HepG2 (cell line): Measurements from ENCODE around the gene PPIL6. TPM values are rescaled to one million over a fixed set of nuclear protein-coding genes. Genes with fewer than 3 reads are reported as not detected.

Source experiments
- ATAC-seq: fragments of 200-7000 bp; cut with Tn5 transposase; 3 replicates; pipeline ENCODE4 v1.9.1; 2020; ENCODE audit warnings: mild to moderate bottlenecking, moderate library complexity
- BruUV-seq: library from RNA; stranded (reverse); fragments of 400-500 nt; replicated peaks from 2 replicates; lab custom pipeline; 2021; lab: Mats Ljungman, UMichigan
- CTCF ChIA-PET: fragments of 300-600 bp; formaldehyde crosslinking; extraction: SDS; loops from one replicate; lab custom pipeline; 2021; ENCODE audit warnings: low total read pairs, inconsistent platforms, low intra/inter-chr PET ratio; lab: Yijun Ruan, JAX
- POLR2A ChIA-PET: fragments of 350-600 bp; sonication (Branson Sonifier 250); formaldehyde crosslinking; loops from one replicate; lab custom pipeline; 2020; ENCODE audit warnings: antibody characterized with exemption, inconsistent platforms; lab: Yijun Ruan, JAX
- DNase-seq: peaks from one replicate; pipeline ENCODE4 v3.0.0-alpha.2; 2015; ENCODE audit warnings: low spot score
- FAIRE-seq: peaks from 3 replicates; lab custom pipeline; 2011; peaks lifted over from hg19 to GRCh38; lab: Jason Lieb, UNC
- H2AFZ ChIP-seq: one replicate; pipeline ENCODE4 v1.6.1; 2011; ENCODE audit warnings: low read length, inconsistent platforms
- H3K27ac ChIP-seq: fragments of 300-600 bp; 3 replicates; pipeline ENCODE4 v1.8.0; 2011; ENCODE audit warnings: mixed run types, mild to moderate bottlenecking, mixed read lengths, low read length, inconsistent platforms; ENCODE audit not compliant: insufficient read depth; ENCODE audit errors: extremely low read length
- H3K27me3 ChIP-seq, 2 experiments: fragments of 200-600 bp in 1 of 2; 2 replicates in 1 of 2; 3 replicates in 1 of 2; pipeline versions ENCODE4 v1.6.0 to v1.8.0; 2011; ENCODE audit warnings: low read length in 2 of 2, mild to moderate bottlenecking in 2 of 2, moderate library complexity in 2 of 2, inconsistent platforms in 1 of 2; ENCODE audit not compliant: insufficient read depth in 2 of 2, control insufficient read depth in 1 of 2
- H3K36me3 ChIP-seq, 2 experiments: fragments of 200-600 bp in 1 of 2; replicated peaks in 1 of 2; 2 replicates in 1 of 2; 3 replicates in 1 of 2; pipeline versions ENCODE4 v1.5.1 to v1.8.0; 2011; ENCODE audit warnings: low read length in 2 of 2, inconsistent platforms in 1 of 2; ENCODE audit not compliant: insufficient read depth in 2 of 2, control insufficient read depth in 1 of 2
- H3K4me1 ChIP-seq: 2 replicates; pipeline ENCODE4 v1.5.1; 2012; ENCODE audit warnings: low read length, inconsistent platforms; ENCODE audit not compliant: insufficient read depth
- H3K4me2 ChIP-seq: 2 replicates; pipeline ENCODE4 v1.6.0; 2011; ENCODE audit warnings: low read depth, low read length, inconsistent platforms
- H3K4me3 ChIP-seq, 3 experiments: fragments of 200-600 bp in 1 of 3; sonication (generic), shearing (Covaris generic) in 1 of 3; replicated peaks in 1 of 3; 2 replicates each; pipeline ENCODE4 v1.5.1; 2011 to 2016; ENCODE audit warnings: low read length in 3 of 3, inconsistent platforms in 2 of 3, low read depth in 2 of 3, mild to moderate bottlenecking in 2 of 3, control low read depth in 1 of 3, mixed read lengths in 1 of 3; ENCODE audit not compliant: insufficient read depth in 1 of 3
- H3K79me2 ChIP-seq: one replicate; pipeline ENCODE4 v1.6.1; 2011; ENCODE audit warnings: low read length, inconsistent platforms; ENCODE audit not compliant: insufficient read depth
- H3K9ac ChIP-seq: 2 replicates; pipeline ENCODE4 v1.6.0; 2011; ENCODE audit warnings: mild to moderate bottlenecking, low read depth, low read length, inconsistent platforms; ENCODE audit not compliant: insufficient read depth
- H3K9me3 ChIP-seq: 2 replicates; pipeline ENCODE4 v1.5.1; 2012; ENCODE audit warnings: mild to moderate bottlenecking, low read length
- H4K20me1 ChIP-seq: 2 replicates; pipeline ENCODE4 v1.6.0; 2011; ENCODE audit warnings: inconsistent platforms, mild to moderate bottlenecking, low read length, moderate library complexity; ENCODE audit not compliant: insufficient read depth
- ATF7 ChIP-seq, 2 experiments: fragments of 450-650 bp in 1 of 2; sonication (generic) in 1 of 2; formaldehyde crosslinking in 1 of 2; IDR thresholded peaks; 2 replicates each; pipeline versions ENCODE4 v1.4.0 to v1.6.1; 2016 to 2020; ENCODE audit warnings: antibody characterized with exemption in 1 of 2, mild to moderate bottlenecking in 1 of 2, missing genetic modification reagents in 1 of 2
- HOXA9 ChIP-seq: sonication (generic); formaldehyde crosslinking; IDR thresholded peaks from 2 replicates; pipeline ENCODE4 v1.8.1; 2022; ENCODE audit warnings: missing genetic modification reagents, mild to moderate bottlenecking, moderate library complexity, borderline replicate concordance
- MEIS1 ChIP-seq: sonication (generic); formaldehyde crosslinking; IDR thresholded peaks from 2 replicates; pipeline ENCODE4 v1.9.0; 2021; ENCODE audit warnings: mild to moderate bottlenecking, missing genetic modification reagents, moderate library complexity, borderline replicate concordance
- NFE2L1 ChIP-seq: sonication (generic); formaldehyde crosslinking; IDR thresholded peaks from 2 replicates; pipeline ENCODE4 v1.4.0; 2020; ENCODE audit warnings: missing genetic modification reagents, mild to moderate bottlenecking, borderline replicate concordance
- RCOR2 ChIP-seq: IDR thresholded peaks from 2 replicates; pipeline ENCODE4 v1.6.1; 2016; ENCODE audit warnings: missing biosample characterization, missing genetic modification reagents
- RFXAP ChIP-seq: sonication (generic); formaldehyde crosslinking; IDR thresholded peaks from 2 replicates; pipeline ENCODE4 v1.4.0; 2020; ENCODE audit warnings: missing genetic modification reagents, borderline replicate concordance
- RXRB ChIP-seq: IDR thresholded peaks from 2 replicates; pipeline ENCODE4 v1.6.1; 2016; ENCODE audit warnings: borderline replicate concordance, missing genetic modification reagents, missing compliant biosample characterization
- SPEN ChIP-seq: sonication (generic); formaldehyde crosslinking; IDR thresholded peaks from 2 replicates; pipeline ENCODE4 v1.5.1; 2020; ENCODE audit warnings: low read depth, mild to moderate bottlenecking, missing genetic modification reagents
- TIGD3 ChIP-seq: sonication (generic); formaldehyde crosslinking; IDR thresholded peaks from 2 replicates; pipeline ENCODE4 v1.5.1; 2020; ENCODE audit warnings: mild to moderate bottlenecking, missing genetic modification reagents, borderline replicate concordance
- ZBTB1 ChIP-seq: sonication (generic); formaldehyde crosslinking; IDR thresholded peaks from 2 replicates; pipeline ENCODE4 v1.4.0; 2020; ENCODE audit warnings: missing genetic modification reagents, borderline replicate concordance
- ZNF512 ChIP-seq: sonication (generic); formaldehyde crosslinking; IDR thresholded peaks from 2 replicates; pipeline ENCODE4 v1.4.0; 2020; ENCODE audit warnings: mild to moderate bottlenecking, missing genetic modification reagents
- ZNF572 ChIP-seq: sonication (generic); formaldehyde crosslinking; IDR thresholded peaks from 2 replicates; pipeline ENCODE4 v1.5.1; 2020; ENCODE audit warnings: mild to moderate bottlenecking, missing genetic modification reagents
- ZNF691 ChIP-seq: sonication (generic); formaldehyde crosslinking; IDR thresholded peaks from 2 replicates; pipeline ENCODE4 v1.4.0; 2020; ENCODE audit warnings: missing genetic modification reagents, low read depth, mild to moderate bottlenecking, borderline replicate concordance
- ZSCAN30 ChIP-seq: sonication (generic); formaldehyde crosslinking; IDR thresholded peaks from 2 replicates; pipeline ENCODE4 v1.5.0; 2020; ENCODE audit warnings: mild to moderate bottlenecking, missing genetic modification reagents
- WGBS: methylation state at CpG from one replicate; pipeline ENCODE4 v1.1.6; 2017; ENCODE audit warnings: low lambda C conversion rate; 5-methylcytosine and 5-hydroxymethylcytosine counted together
- in situ Hi-C: cut with HindIII; loops from 2 replicates; pipeline ENCODE4 v1.10.0; 2017; ENCODE audit warnings: low pct_unique_long_range_greater_than_20kb; ENCODE audit not compliant: extremely low pct_ligation_motif_present
- intact Hi-C: fragments of 100-400 bp; cut with micrococcal nuclease; formaldehyde crosslinking; loops from one replicate; pipeline ENCODE4 v1.10.0; 2022; ENCODE audit not compliant: unreplicated experiment
- polyA plus RNA-seq, 8 experiments: library from polyadenylated mRNA; depleted of rRNA in 3 of 8; stranded (reverse) in 7 of 8; unstranded in 1 of 8; fragments of >200 nt; fragmentation: Illumina TruSeq in 4 of 8; extraction: Trizol in 4 of 8; gene quantifications; 2 replicates each; pipeline versions ENCODE4 v1.2.1 to v1.2.3, GENCODE V29; 2011 to 2016; ENCODE audit warnings: low read depth in 4 of 8, missing spikeins in 1 of 8, mixed read lengths in 1 of 8; ENCODE audit not compliant: insufficient read depth in 1 of 8
- total RNA-seq, 5 experiments: library from RNA; depleted of rRNA; stranded (reverse); fragments of >200 nt; fragmentation: Illumina TruSeq; extraction: Trizol; gene quantifications; 2 replicates each; pipeline ENCODE4 v1.2.3, GENCODE V29; 2016; ENCODE audit warnings: low read depth in 1 of 5

Gene PPIL6
- total and polyA plus RNA-seq, 2 of the 13 experiments (the other 11 are each of a cell fraction or from before 2014, with no cell fraction given), result 0.22 to 0.46 TPM

- CTCF ChIA-PET, result no interaction called here
- Histone ChIP-seq H3K4me1 (peaks cover 17% of the 10 kb centered on the region), H4K20me1 (no peaks in the 10 kb centered on the region), H3K9me3 (no peaks in the 10 kb centered on the region), H3K27ac (no peak overlapping the region), H3K27me3 (peaks cover 1 to 2% of the 10 kb centered on the region in 2 experiments; a peak in 1 of 5 replicates), H2AFZ (no peak overlapping the region), H3K4me3 (no peak overlapping the region), H3K36me3 (no peaks in the 10 kb centered on the region), H3K4me2 (no peak overlapping the region), H3K79me2 (no peaks in the 10 kb centered on the region), H3K9ac (no peak overlapping the region)
- WGBS, result 25% methylated on average over 6 of the region's 6 CpGs
- in situ Hi-C loops (no loop called here), intact Hi-C loops (no loop called here)
- TF ChIP-seq RXRB (no peak), ZNF572 (CRISPR knock-in tag) (no peak), ZNF691 (CRISPR knock-in tag) (no peak), SPEN (CRISPR knock-in tag) (no peak), MEIS1 (CRISPR knock-in tag) (no peak), TIGD3 (CRISPR knock-in tag) (no peak), RCOR2 (no peak), ZBTB1 (CRISPR knock-in tag) (no peak), HOXA9 (CRISPR knock-in tag) (no peak), ATF7 (IDR thresholded peaks at IDR 0.05) (no peak), ATF7 (CRISPR knock-in tag; IDR thresholded peaks at IDR 0.05) (no peak), RFXAP (CRISPR knock-in tag) (no peak), ZSCAN30 (CRISPR knock-in tag) (no peak), ZNF512 (CRISPR knock-in tag) (no peak), NFE2L1 (CRISPR knock-in tag) (no peak)
- no peak for DNase-seq
- POLR2A ChIA-PET, result no interaction called here
- FAIRE-seq, result no peak
- no TSS peak for BruUV-seq
- no peak for ATAC-seq
Measured at GRCh38 chr6:109389650-109390274, 50.7 kb downstream of the PPIL6 start.
